ENCODE results near the gene PGAP1.

DNA sequence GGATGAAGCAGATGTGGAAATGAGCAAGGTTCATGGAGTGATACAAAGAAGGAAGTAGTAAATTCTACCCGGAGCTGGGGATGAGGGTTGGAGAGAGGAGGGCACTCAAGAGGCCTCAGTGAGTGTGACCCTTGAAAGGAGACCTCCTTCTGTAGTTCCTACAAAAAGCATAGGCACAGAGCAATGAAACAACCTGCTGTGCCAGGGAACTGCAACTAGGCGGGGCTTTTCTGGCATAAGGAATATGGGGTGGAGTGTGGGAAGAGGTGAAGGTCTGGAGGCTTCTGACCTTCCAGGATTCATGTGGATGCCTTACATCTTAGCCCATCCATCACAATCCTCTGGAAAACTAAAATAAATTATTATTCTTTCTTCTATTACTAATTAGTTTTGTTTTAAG lies 25.5 kb upstream of the PGAP1 start:
- TF ChIP-seq CTCF (conservative IDR thresholded peaks at IDR 0.05; ENCODE audit: low read depth, low read length), result no peak
- TF ChIP-seq EZH2 (IDR thresholded peaks at IDR 0.05; ENCODE audit: low read length, unreplicated experiment), result no peak
- TF ChIP-seq EZH2phosphoT487 (IDR thresholded peaks at IDR 0.05; ENCODE audit: borderline replicate concordance, low read length), result no peak

All from PC-3 (cell line).